Esophagus squamous epithelium (tissue), 4 donors: ENCODE results near the gene DCUN1D3.

Experiments used
- CTCF ChIP-seq, 6 experiments: fragments of 450-650 bp in 4 of 6; fragments of 200-600 bp in 2 of 6; sonication (generic) in 2 of 6; IDR thresholded peaks; one replicate each; pipeline ENCODE4 v1.5.1; 2016 to 2019; ENCODE audit warnings: antibody characterized with exemption in 6 of 6, mild to moderate bottlenecking in 4 of 6, moderate library complexity in 4 of 6
- POLR2A ChIP-seq, 4 donors: fragments of 450-650 bp; IDR thresholded peaks; one replicate each; pipeline ENCODE4 v1.6.1; 2017; ENCODE audit warnings: antibody characterized with exemption in 4 of 4, mild to moderate bottlenecking in 4 of 4, moderate library complexity in 3 of 4

- TF ChIP-seq CTCF (IDR thresholded peaks at IDR 0.05) (no peak), POLR2A (IDR thresholded peaks at IDR 0.05) (no peak)
Observed at GRCh38 chr16:20833086-20833485, 67.1 kb downstream of the DCUN1D3 start.
